HG03175 (cell line): ENCODE data around the gene ZNF584.

Source experiments
- ATAC-seq: cut with Tn5 transposase; IDR thresholded peaks from one replicate; pipeline ENCODE4 v1.9.1; 2021; ENCODE audit warnings: mild to moderate bottlenecking, moderate library complexity; ENCODE audit not compliant: unreplicated experiment

ZNF584 gene

DNA sequence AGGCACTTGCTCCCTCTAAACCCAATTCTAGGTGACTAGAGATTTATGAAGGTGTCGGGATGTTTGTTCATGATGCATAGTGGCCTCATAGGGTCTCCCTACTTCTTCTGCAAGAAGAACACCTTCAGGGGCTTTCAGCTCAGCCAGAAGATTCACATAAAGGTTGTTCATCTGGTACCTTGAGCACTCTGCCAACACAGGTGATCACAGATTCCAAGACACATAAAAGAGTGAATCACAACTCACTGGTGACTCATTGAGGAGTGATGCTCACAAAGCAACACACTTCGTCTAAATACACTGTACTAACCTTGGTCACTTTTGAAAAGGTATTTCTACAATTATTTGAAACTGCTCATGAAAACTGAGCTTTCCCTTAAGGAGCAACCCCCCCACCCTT, 51.6 kb downstream of the ZNF584 start:
- no peak for ATAC-seq

DNA sequence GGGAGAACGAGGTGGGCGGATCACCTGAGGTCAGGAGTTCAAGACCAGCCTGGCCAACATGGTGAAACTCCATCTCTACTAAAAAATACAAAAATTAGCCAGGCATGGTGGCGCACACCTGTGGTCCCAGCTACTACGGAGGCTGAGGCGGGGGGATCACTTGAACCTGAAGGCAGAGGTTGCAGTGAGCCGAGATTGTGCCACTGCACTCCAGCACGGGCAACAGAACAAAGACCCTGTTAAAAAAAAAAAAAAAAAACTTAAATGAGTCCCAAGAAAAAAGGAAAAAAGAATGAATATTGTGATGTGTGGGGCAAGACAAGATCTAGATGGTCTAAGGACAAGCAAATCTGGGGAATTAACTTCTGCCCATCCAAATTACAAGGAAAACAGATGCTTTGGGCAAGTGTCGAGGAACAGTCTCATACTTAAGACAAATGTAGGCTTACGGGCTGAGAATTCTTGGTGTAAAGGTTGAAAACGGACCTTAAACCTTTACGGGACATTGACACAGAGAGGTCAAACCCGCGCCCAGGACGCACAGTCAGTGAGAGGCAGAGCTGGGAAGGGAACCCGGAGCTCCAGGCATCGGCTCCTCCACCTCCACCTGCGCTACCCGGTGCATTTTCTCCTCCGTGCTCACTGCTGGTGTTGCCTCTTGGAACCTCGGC, 57.8 kb downstream of the ZNF584 start:
- ATAC-seq: no peak

DNA sequence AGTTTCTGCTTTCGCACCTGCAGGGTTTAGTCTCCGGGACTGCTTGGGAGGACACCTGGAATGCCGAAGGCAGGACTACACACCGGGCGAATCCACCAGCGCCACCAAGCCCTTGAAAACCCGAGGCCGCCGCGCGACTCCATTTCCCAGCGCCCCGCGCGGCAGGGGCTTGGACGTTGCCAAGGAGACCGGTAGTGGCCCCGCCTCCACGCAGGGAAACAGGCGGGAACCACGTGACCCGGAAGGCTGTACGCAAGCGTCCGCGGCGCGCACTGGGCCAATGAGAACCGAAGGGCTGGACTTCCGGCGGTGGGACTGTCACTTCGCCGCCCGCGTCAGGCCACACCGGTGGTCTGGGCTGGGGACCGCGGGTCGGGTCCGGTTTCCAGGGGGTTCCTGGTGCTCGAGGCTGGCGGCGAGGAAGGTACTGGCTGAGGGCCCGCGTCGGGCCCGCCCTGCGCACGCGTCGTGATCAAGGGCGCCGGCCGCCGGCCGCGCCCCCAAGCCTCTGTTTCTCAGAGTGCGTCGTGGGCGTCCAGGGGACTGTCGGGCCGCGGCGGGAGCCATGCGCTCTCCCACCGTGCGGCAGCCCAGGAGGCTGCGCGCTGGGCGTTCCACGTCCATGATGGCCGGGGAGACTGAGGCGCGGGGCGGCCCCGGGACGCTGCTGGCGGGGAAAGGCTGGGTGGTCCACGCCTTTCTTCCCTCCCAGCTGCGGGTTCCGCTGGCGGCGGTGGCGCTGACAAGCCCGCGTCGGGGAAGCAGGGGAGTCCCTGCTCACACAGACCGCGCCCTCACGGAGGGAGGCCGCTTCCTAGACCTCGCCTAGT, 58.5 kb downstream of the ZNF584 start, which contains the start of gene ZNF324:
ZNF324 (plus strand) TSS at position 321 of the 830 bp plus-strand sequence. CDS start 2,106 bp downstream, outside the sequence.
- peak; percentile 92 for ATAC-seq
